22Rv1 (cell line): ENCODE measurements around the gene SMG9.
"Not testable (repeated sequence)": the region's sequence is repeated elsewhere in the genome, so short reads cannot be mapped to it uniquely, and the experiment has no call there.

Experiments used
- H3K27ac ChIP-seq: fragments of 450-650 bp; 2 replicates; pipeline ENCODE4 v1.5.1; 2017
- ZFX ChIP-seq: fragments of 450-650 bp; IDR thresholded peaks from 2 replicates; pipeline ENCODE4 v1.6.1; 2017; ENCODE audit warnings: antibody characterized with exemption, borderline replicate concordance
- TF ChIP-seq, protein P1 (sequence below): fragments of 450-650 bp; IDR thresholded peaks from 2 replicates; pipeline ENCODE4 v1.5.1; 2017; ENCODE audit warnings: mild to moderate bottlenecking

Gene SMG9

DNA sequence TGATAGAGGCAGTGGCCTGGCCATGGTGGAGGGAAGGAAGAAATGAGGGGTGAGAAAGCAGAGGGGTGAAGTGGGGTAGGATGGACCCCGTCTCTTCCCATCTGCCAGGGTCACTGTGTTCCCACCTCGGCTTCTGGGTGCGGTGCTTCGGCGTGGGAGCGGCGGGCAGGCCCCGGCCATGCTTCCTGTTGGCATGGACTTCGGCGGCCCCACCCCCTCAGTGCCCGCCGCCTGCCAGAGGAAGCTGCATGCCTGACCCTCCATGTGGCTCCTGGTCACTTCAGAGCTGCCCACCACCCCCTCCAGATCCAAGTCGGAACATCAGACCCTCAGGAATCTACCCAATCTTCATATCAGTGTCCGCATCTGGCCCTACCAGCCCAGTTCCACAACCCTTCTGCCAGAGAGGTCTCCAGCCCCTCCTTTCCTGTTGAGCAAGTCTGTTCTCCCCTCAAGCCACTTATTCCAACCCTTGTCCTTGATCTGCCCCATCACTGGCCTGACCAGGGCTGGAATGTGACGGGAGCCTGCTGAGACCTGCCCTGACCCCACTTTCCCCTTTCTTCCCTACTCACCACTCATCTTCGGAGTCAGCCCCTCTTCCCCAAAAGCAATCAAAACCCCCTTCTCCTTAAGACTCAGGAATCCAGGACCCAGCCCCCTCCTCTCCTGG lies 24.5 kb upstream of the SMG9 start:
- TF ChIP-seq ZFX = no peak
- TF ChIP-seq, protein P1, sequence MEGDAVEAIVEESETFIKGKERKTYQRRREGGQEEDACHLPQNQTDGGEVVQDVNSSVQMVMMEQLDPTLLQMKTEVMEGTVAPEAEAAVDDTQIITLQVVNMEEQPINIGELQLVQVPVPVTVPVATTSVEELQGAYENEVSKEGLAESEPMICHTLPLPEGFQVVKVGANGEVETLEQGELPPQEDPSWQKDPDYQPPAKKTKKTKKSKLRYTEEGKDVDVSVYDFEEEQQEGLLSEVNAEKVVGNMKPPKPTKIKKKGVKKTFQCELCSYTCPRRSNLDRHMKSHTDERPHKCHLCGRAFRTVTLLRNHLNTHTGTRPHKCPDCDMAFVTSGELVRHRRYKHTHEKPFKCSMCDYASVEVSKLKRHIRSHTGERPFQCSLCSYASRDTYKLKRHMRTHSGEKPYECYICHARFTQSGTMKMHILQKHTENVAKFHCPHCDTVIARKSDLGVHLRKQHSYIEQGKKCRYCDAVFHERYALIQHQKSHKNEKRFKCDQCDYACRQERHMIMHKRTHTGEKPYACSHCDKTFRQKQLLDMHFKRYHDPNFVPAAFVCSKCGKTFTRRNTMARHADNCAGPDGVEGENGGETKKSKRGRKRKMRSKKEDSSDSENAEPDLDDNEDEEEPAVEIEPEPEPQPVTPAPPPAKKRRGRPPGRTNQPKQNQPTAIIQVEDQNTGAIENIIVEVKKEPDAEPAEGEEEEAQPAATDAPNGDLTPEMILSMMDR = no peak
- no peak overlapping the region for H3K27ac ChIP-seq

DNA sequence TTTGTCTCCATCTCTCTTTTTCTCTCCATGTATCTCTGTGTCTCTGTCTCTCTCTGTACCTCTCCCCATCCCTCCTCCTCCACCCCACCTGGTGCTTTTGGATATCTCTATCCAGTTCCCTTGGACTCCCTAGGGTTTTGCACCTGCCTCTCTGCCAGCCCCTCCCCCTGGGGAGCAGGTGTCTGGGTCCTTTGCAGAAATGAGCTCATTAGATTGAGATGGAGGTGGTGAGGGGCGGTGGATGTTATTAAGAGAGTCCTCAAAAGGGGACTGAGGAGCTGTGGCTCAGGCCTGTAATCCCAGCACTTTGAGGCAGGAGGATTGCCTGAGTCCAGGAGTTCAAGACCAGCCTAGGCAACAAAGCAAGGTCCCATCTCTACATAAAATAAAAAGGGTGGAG lies 23.9 kb upstream of the SMG9 start:
- no peak overlapping the region for H3K27ac ChIP-seq

GRCh38 chr19:43777163-43777695 lies 22.5 kb upstream of the SMG9 start:
- no peak overlapping the region for H3K27ac ChIP-seq
- TF ChIP-seq, protein P1 = no peak
- no peak for TF ChIP-seq ZFX

More for the DNA sequence above, 23.9 kb upstream of the SMG9 start:
- TF ChIP-seq, protein P1 = no peak
- no peak for TF ChIP-seq ZFX

GRCh38 chr19:43776286-43776685 lies 21.5 kb upstream of the SMG9 start:
- TF ChIP-seq, protein P1 = no peak
- no peak for TF ChIP-seq ZFX
- no peak overlapping the region for H3K27ac ChIP-seq

DNA sequence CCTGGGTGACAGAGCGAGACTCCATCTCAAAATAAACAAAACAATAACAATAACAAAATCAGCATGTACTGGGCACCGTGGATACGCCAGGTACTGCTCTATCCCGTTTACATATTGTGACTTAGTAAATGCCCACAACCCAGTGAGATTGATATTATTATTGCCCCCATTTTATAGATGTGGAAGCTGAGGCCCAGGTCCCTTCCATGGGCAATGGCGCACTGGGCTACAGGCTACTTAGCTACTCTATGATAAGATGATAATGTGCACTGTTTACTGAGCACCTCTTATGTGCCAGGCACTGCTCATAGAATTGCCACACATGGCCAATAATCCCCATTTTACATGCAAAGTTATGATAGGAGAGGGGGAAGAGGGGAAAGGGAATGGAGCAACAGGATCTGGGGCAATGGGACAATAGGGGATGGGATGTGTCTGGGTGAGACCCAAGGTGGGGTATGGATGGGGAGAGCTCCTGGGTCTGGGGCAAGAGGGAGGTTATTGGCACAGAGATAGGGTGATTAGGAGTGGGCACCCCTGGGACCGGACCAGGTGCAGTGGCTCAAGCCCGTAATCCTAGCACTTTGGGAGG lies 20.6 kb upstream of the SMG9 start:
- H3K27ac ChIP-seq = no peak overlapping the region
- TF ChIP-seq, protein P1 = no peak
- no peak for TF ChIP-seq ZFX

- not testable (repeated sequence) for H3K27ac ChIP-seq
Measured at GRCh38 chr19:43774940-43775258, 20.1 kb upstream of the SMG9 start.

DNA sequence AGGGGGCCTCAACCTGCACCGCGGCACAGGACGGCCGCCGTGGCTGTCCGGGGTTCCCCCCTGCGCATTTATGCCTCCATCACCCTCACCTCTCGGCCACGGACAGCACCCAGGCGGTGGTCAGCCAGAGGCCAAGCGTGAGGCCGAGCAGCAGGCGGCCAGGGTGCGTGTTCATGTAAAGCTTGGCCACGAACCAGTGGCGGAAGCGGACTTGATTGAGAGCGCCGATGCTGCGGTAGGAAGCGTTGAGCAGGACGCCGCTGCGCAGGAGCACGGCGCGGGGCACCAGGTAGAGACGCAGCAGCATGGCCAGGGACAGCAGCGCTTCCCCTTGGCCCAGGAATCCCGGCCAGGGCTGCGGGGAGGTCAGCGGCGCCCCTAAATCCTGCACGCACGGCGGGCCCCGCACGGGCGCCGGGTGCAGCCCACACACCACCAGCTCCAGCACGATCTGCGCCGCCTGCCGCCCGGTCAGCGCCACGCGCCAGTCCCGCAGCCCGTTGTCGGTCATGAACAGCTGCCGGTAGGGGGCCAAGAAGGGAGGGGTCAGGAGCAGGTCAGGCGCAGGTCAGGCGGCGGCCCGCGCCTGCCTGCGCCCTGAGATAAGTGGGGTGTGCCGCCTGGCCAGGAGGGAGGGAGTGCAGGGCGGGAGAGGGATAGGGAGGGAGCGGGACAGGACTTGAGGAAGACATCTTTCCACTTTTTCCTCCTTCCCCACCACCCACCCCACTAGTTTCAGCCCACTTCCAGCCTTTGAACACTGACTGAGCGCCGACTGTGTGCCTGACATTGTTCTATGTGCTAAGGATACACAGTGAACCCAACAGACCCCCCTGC lies 19.6 kb upstream of the SMG9 start:
- no peak overlapping the region for H3K27ac ChIP-seq
- TF ChIP-seq ZFX = no peak
- TF ChIP-seq, protein P1 = peak; percentile 91
